Stimulated activated CD4-positive, alpha-beta T cell treated with anti-CD3 and anti-CD28 coated beads, Interleukin-2, amount 100 ng/mL, for 4 hours (primary cell): Measurements from ENCODE around the gene ALDH1A3.

Source experiments
- DNase-seq: peaks from one replicate; pipeline ENCODE4 v3.0.0-alpha.2; 2020; ENCODE audit warnings: low read depth

The ALDH1A3 gene

DNA sequence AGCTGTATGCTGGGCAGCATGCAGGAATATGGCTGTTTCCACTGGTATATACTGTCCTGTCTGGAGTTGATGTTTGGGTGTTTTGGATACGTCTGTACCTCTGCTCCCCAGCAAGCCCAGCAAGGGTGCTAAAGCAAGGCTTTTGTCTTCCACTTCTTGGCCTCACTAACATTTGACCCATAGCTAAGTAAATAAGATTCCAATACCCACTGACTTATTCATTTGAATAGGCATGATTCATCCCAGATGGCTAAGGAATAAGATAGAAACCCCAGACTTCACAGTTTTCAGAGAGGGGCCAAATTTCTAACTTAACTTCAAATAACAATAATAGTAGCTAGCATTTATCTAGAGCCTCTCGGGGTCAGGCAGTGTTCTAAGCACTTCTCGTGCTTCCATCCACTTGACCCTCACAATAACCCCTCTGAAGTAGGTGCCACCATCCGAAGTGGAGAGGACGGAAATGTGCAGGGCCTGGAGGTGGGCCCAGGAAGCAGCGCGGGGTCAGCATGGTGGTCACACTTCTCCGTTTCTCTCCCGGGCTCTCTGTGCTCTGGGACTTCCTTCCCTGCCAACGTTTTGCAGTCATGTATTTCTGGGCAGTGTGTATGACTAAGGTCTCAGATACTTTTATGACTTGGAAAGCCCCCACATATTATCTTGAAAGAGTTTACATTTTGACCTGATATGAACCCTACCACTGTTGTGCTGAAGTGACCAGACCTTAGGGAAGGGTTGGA, 78.9 kb downstream of the ALDH1A3 start:
- no peak for DNase-seq

DNA sequence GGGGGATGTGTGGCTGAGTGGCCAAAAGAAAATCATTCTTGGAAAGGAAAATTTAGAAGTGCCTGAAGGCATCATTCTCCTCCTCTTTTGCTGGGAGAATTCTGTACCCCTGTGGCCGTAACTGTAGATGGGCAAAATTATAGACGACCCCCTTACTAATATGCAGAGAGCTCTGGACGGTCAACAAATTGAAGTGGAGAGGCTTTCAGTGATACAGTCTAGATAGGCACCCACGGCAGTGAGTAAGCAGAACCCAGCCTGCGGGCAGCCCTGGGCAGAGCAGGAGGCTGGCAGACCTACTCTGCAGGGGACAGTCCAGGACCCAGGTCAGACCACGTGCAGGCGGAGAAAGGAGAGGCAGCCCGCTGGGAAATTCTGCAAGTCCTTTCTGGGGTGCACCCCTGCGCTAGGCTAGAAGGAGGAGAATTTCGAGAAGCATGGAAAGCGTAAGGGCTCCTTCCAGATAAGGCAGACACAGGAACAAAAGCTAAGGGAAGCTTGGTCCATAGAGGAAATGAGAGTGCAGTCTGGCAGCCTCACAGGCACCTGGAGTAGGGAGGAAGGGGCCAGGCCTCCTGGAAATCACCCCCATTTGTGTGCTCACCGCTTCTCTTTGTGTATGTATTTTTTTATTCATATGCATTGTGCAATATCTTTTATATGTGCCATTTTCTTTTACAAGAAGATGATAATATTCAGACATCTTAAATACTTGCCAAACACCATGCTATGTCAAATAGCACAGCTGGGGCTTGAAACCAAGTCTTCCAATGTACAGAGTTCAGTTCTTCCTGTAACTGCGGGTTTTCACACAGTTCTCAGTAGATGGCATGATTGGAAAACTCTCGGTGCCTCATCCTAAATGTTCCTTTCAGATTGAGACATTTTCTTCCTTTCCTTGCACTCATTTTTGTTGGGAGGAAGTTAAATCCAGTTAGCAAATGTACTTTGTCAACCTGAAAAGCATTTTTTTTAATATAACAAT, 79.7 kb downstream of the ALDH1A3 start:
- no peak for DNase-seq
